ENCODE measurements around the gene TBL1Y.
"Not testable (repeated sequence)": the region's sequence is repeated elsewhere in the genome, so short reads cannot be mapped to it uniquely, and the experiment has no call there.

The TBL1Y gene

GRCh38 chrY:7039037-7039436, 128.5 kb downstream of the TBL1Y start:
- H3K4me3 ChIP-seq (ENCODE audit: low read depth, low read length): no peak overlapping the region
- DNase-seq (ENCODE audit: low read depth, low spot score): no peak
- no peak for TF ChIP-seq CTCF (IDR thresholded peaks at IDR 0.05; ENCODE audit: low read depth, low read length)
- in situ Hi-C loops (cut with HindIII; ENCODE audit: low sequenced_read_pairs): no loop called here

- no peak overlapping the region for H3K4me3 ChIP-seq (ENCODE audit: low read depth, low read length)
- in situ Hi-C loops (cut with HindIII; ENCODE audit: low sequenced_read_pairs): no loop called here
- no peak for TF ChIP-seq CTCF (IDR thresholded peaks at IDR 0.05; ENCODE audit: low read depth, low read length)
- DNase-seq (ENCODE audit: low read depth, low spot score): no peak
Observed at GRCh38 chrY:7040662-7041061, 130.2 kb downstream of the TBL1Y start.

- in situ Hi-C loops (cut with HindIII; ENCODE audit: low sequenced_read_pairs): no loop called here
- DNase-seq (ENCODE audit: low read depth, low spot score): no peak
- no peak overlapping the region for H3K4me3 ChIP-seq (ENCODE audit: low read depth, low read length)
- no peak for TF ChIP-seq CTCF (IDR thresholded peaks at IDR 0.05; ENCODE audit: low read depth, low read length)
Observed at GRCh38 chrY:7041983-7042382, 131.5 kb downstream of the TBL1Y start.

GRCh38 chrY:7052461-7052860, 142.0 kb downstream of the TBL1Y start:
- H3K4me3 ChIP-seq (ENCODE audit: low read depth, low read length); in situ Hi-C loops (cut with HindIII; ENCODE audit: low sequenced_read_pairs); DNase-seq (ENCODE audit: low read depth, low spot score): not testable (repeated sequence)

- no peak overlapping the region for H3K4me3 ChIP-seq (ENCODE audit: low read depth, low read length)
- no peak for DNase-seq (ENCODE audit: low read depth, low spot score)
- in situ Hi-C loops (cut with HindIII; ENCODE audit: low sequenced_read_pairs): no loop called here
- TF ChIP-seq CTCF (IDR thresholded peaks at IDR 0.05; ENCODE audit: low read depth, low read length): no peak
Observed at GRCh38 chrY:7056886-7057285, 146.4 kb downstream of the TBL1Y start.

- H3K4me3 ChIP-seq (ENCODE audit: low read depth, low read length): no peak overlapping the region
- DNase-seq (ENCODE audit: low read depth, low spot score): no peak
- TF ChIP-seq CTCF (IDR thresholded peaks at IDR 0.05; ENCODE audit: low read depth, low read length): no peak
- in situ Hi-C loops (cut with HindIII; ENCODE audit: low sequenced_read_pairs): no loop called here
Observed at GRCh38 chrY:7078725-7079124, 168.2 kb downstream of the TBL1Y start.

GRCh38 chrY:7080548-7080947, 170.1 kb downstream of the TBL1Y start:
- H3K4me3 ChIP-seq (ENCODE audit: low read depth, low read length); DNase-seq (ENCODE audit: low read depth, low spot score); in situ Hi-C loops (cut with HindIII; ENCODE audit: low sequenced_read_pairs): not testable (repeated sequence)

GRCh38 chrY:7085606-7086005, 175.1 kb downstream of the TBL1Y start:
- in situ Hi-C loops (cut with HindIII; ENCODE audit: low sequenced_read_pairs): no loop called here
- no peak for DNase-seq (ENCODE audit: low read depth, low spot score)
- no peak for TF ChIP-seq CTCF (IDR thresholded peaks at IDR 0.05; ENCODE audit: low read depth, low read length)
- H3K4me3 ChIP-seq (ENCODE audit: low read depth, low read length): no peak overlapping the region

Data from astrocyte of the spinal cord (primary cell).